DND-41 (cell line): ENCODE data around the gene MOGAT1.

Experiments
- ATAC-seq: fragments of 200-7000 bp; cut with Tn5 transposase; 3 replicates; pipeline ENCODE4 v1.9.1; 2021; ENCODE audit warnings: low read depth; ENCODE audit not compliant: insufficient read depth
- DNase-seq: peaks from one replicate; pipeline ENCODE4 v3.0.0-alpha.2; 2020
- H2AFZ ChIP-seq: 2 replicates; pipeline ENCODE4 v1.6.0; 2012; ENCODE audit warnings: low read depth, low read length
- H3K27ac ChIP-seq: 2 replicates; pipeline ENCODE4 v1.5.1; 2012; ENCODE audit warnings: low read length, inconsistent platforms
- H3K27me3 ChIP-seq: fragments of 200-600 bp; sonication (generic); 2 replicates; pipeline ENCODE4 v1.6.0; 2012; ENCODE audit warnings: low read length, mild to moderate bottlenecking, inconsistent platforms; ENCODE audit not compliant: insufficient read depth, poor library complexity
- H3K36me3 ChIP-seq: 2 replicates; pipeline ENCODE4 v1.5.1; 2012; ENCODE audit warnings: low read length, inconsistent platforms; ENCODE audit not compliant: insufficient read depth
- H3K4me1 ChIP-seq: 2 replicates; pipeline ENCODE4 v1.5.1; 2012; ENCODE audit warnings: mild to moderate bottlenecking, low read length; ENCODE audit not compliant: insufficient read depth
- H3K4me2 ChIP-seq: 2 replicates; pipeline ENCODE4 v1.6.0; 2012; ENCODE audit warnings: mild to moderate bottlenecking, moderate library complexity, low read length, inconsistent platforms; ENCODE audit not compliant: insufficient read depth
- H3K4me3 ChIP-seq, 2 experiments: fragments of 200-600 bp in 1 of 2; shearing (Covaris generic) in 1 of 2; 2 replicates each; pipeline ENCODE4 v1.5.1; 2012 to 2016; ENCODE audit warnings: inconsistent platforms in 2 of 2, low read length in 2 of 2, mild to moderate bottlenecking in 2 of 2, low read depth in 1 of 2, moderate library complexity in 1 of 2
- H3K79me2 ChIP-seq: 2 replicates; pipeline ENCODE4 v1.6.0; 2012; ENCODE audit warnings: low read length, inconsistent platforms; ENCODE audit not compliant: insufficient read depth
- H3K9ac ChIP-seq: 2 replicates; pipeline ENCODE4 v1.6.0; 2012; ENCODE audit warnings: low read depth, mild to moderate bottlenecking, inconsistent platforms, low read length, moderate library complexity
- H3K9me3 ChIP-seq: 2 replicates; pipeline ENCODE4 v1.5.1; 2012; ENCODE audit warnings: low read length, moderate library complexity, mild to moderate bottlenecking, inconsistent platforms; ENCODE audit not compliant: insufficient read depth, severe bottlenecking
- H4K20me1 ChIP-seq: 2 replicates; pipeline ENCODE4 v1.6.0; 2012; ENCODE audit warnings: low read length; ENCODE audit not compliant: insufficient read depth
- EZH2 ChIP-seq: IDR thresholded peaks from 3 replicates; pipeline ENCODE4 v1.6.1; 2012; ENCODE audit warnings: borderline replicate concordance, low read depth, mild to moderate bottlenecking, moderate library complexity, low read length, inconsistent platforms; ENCODE audit not compliant: severe bottlenecking
- TF ChIP-seq, protein P1 (sequence below): IDR thresholded peaks from 2 replicates; pipeline ENCODE4 v1.5.1; 2012; ENCODE audit warnings: borderline replicate concordance, low read length, moderate library complexity, mild to moderate bottlenecking; ENCODE audit not compliant: poor library complexity, severe bottlenecking; ENCODE audit errors: extremely low read depth

MOGAT1 gene

DNA sequence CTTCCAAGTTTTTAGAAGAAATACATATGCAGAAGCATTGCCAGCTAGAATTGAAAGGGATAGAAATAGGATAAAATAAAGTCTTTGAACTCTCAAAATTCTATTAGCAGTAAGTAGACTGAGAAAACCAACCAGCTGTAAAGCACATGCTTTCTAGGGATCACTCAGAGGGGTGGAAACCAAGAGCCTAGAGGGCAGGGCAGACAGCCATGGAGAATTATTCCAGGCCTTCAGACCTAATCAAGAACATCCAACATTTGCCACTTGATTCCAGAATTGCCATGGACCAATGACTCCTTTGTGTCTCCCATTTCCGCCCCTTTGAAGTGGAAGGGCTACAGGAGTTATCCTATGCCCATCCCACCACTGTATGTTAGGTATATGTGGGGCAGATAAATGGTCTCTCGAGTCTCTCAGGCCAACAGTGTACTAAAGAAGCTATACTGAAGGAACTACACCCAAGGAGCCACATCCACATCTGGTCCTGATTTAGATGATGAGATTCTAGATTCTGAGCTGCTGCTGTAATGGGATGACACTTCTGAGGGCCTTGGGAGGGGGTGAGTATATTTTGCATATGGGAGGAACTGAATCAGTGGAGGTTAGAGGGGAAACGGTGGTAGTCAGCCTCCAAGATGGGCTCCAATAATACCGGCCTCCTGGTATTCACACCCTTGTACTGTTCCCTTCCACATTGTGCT lies 19.6 kb upstream of the MOGAT1 start:
- ATAC-seq (no peak), DNase-seq (no peak)
- Histone ChIP-seq H3K36me3 (peaks cover 31% of the 10 kb centered on the region), H3K27me3 (no peaks in the 10 kb centered on the region), H3K9me3 (no peaks in the 10 kb centered on the region), H3K27ac (no peak overlapping the region), H3K4me2 (no peak overlapping the region), H3K79me2 (peaks cover 88% of the 10 kb centered on the region), H3K4me1 (peaks cover 34% of the 10 kb centered on the region), H2AFZ (no peak overlapping the region), H3K9ac (no peak overlapping the region), H3K4me3 (no peak overlapping the region), H4K20me1 (peaks cover 53% of the 10 kb centered on the region; the same call in 1 of the 2 replicates)
- TF ChIP-seq, protein P1, sequence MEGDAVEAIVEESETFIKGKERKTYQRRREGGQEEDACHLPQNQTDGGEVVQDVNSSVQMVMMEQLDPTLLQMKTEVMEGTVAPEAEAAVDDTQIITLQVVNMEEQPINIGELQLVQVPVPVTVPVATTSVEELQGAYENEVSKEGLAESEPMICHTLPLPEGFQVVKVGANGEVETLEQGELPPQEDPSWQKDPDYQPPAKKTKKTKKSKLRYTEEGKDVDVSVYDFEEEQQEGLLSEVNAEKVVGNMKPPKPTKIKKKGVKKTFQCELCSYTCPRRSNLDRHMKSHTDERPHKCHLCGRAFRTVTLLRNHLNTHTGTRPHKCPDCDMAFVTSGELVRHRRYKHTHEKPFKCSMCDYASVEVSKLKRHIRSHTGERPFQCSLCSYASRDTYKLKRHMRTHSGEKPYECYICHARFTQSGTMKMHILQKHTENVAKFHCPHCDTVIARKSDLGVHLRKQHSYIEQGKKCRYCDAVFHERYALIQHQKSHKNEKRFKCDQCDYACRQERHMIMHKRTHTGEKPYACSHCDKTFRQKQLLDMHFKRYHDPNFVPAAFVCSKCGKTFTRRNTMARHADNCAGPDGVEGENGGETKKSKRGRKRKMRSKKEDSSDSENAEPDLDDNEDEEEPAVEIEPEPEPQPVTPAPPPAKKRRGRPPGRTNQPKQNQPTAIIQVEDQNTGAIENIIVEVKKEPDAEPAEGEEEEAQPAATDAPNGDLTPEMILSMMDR, result no peak
- TF ChIP-seq EZH2, result no peak

DNA sequence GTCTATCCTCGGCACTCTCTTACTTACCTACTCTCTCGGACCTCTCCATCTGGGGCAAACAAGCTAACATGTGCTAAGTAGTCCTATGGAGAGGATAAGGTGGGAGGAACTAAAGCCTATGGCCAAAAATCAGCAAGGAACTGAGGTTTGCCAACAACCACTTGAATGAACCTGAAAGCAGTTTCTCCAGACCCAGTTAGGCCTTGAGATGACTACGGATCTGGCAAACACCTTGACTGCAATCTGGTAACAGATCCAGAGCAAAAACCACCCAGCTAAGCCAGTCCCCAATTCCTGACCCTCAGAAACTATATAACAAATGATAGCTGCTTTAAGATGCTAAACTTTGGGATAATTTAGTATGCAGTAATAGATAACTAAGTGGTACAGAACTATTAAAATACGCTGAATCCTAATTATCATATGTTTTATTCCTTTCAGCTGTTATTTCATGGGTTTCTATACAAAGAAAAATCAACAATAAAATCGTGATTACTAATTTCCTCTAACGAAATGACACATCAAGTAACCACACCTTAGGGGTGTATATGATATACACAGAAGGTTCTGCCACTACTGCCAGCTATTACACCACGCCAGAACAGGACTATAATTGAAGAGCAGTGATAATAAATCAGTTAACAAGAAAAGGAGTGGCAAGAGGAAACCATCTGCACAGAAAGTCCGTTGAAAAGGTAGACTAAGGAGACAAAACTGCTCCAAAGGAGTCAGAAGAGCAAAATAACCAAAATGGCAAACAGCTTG lies 18.8 kb upstream of the MOGAT1 start:
- Histone ChIP-seq H3K4me3 (no peak overlapping the region), H3K9ac (no peak overlapping the region), H3K4me2 (peak overlapping the region; percentile 83), H3K36me3 (peaks cover 23% of the 10 kb centered on the region), H3K4me1 (peaks cover 41% of the 10 kb centered on the region), H3K27me3 (no peaks in the 10 kb centered on the region), H3K27ac (no peak overlapping the region), H3K79me2 (peaks cover 84% of the 10 kb centered on the region), H3K9me3 (no peaks in the 10 kb centered on the region), H2AFZ (no peak overlapping the region), H4K20me1 (peaks cover 50% of the 10 kb centered on the region; the same call in 1 of the 2 replicates)
- TF ChIP-seq, protein P1, result no peak
- no peak for TF ChIP-seq EZH2
- DNase-seq (no peak), ATAC-seq (no peak)

DNA sequence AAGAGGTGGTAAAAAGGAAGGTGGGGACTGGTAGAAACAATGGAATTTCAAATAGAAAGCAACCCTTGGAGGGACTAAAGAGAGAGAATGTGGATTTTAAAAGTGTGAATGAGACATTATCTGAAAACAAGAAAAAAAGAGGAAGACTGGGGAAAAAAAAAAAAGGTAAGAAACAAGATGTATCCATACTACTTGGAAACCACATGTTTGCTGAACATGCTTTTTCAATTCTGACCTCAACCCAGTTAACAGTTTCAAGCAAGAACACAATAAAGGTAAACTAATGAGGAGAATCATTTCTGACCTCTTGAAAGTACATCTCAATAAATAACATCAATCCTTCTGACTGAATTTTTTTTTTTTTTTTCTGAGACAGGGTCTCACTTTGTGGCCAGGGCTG lies 18.2 kb upstream of the MOGAT1 start:
- Histone ChIP-seq H3K79me2 (peaks cover 79% of the 10 kb centered on the region), H3K36me3 (peaks cover 18% of the 10 kb centered on the region), H3K9me3 (no peaks in the 10 kb centered on the region), H4K20me1 (peaks cover 46% of the 10 kb centered on the region; the same call in 1 of the 2 replicates), H2AFZ (no peak overlapping the region), H3K27ac (no peak overlapping the region), H3K4me1 (peaks cover 41% of the 10 kb centered on the region), H3K27me3 (no peaks in the 10 kb centered on the region), H3K4me2 (peak overlapping the region; percentile 83), H3K9ac (peak overlapping the region; percentile 93; the same call in 1 of the 2 replicates), H3K4me3 (peak overlapping the region in 1 of 2 experiments; percentile 26; a peak in 1 of 4 replicates)
- DNase-seq (no peak), ATAC-seq (no peak)
- no peak for TF ChIP-seq EZH2
- TF ChIP-seq, protein P1, result no peak
